ENCODE data around the gene DNAJC1. TPM values are rescaled to one million over a fixed set of nuclear protein-coding genes. Genes with fewer than 3 reads are reported as not detected.

Gene DNAJC1
- total and polyA plus RNA-seq, 10 of the 15 experiments (the other 5 are each of a cell fraction or from before 2014, with no cell fraction given) = 2.5 to 39.3 (median 20.4) TPM

- FAIRE-seq (peak; percentile 52), ATAC-seq (peak; percentile 81), DNase-seq (ENCODE audit: low read depth, low spot score) (peak; percentile 40)
- Histone ChIP-seq H3K9me3 (replicated peaks; ENCODE audit: control insufficient read depth, insufficient read depth, low read length) (no peaks in the 10 kb centered on the region; the same call in 2 of the 3 replicates), H3K36me3 (ENCODE audit: control insufficient read depth in 2 of 2, insufficient read depth in 2 of 2, low read length in 1 of 2) (no peaks in the 10 kb centered on the region), H3K4me1 (ENCODE audit: control insufficient read depth, insufficient read depth, low read length) (no peaks in the 10 kb centered on the region), H3K4me2 (ENCODE audit: control insufficient read depth, insufficient read depth) (no peak overlapping the region), H3K27ac (ENCODE audit: control insufficient read depth, insufficient read depth) (no peak overlapping the region), H4K20me1 (ENCODE audit: control insufficient read depth, insufficient read depth) (no peaks in the 10 kb centered on the region), H3K9ac (ENCODE audit: control insufficient read depth, insufficient read depth, low read length) (no peak overlapping the region), H3K79me2 (ENCODE audit: control insufficient read depth, insufficient read depth, low read length) (no peaks in the 10 kb centered on the region), H3K4me3 (no peak overlapping the region), H3K27me3 (replicated peaks in 1 of 2; ENCODE audit: control insufficient read depth in 2 of 2, insufficient read depth in 2 of 2, low read length in 1 of 2) (no peaks in the 10 kb centered on the region), H2AFZ (ENCODE audit: control insufficient read depth, low read depth, low read length) (no peak overlapping the region)
- no TSS peak for BruUV-seq (replicated peaks)
- ChIA-PET SMC1A (ENCODE audit: uncharacterized antibody, unreplicated experiment) (no interaction called here), CTCF (no interaction called here), RAD21 (ENCODE audit: unreplicated experiment) (no interaction called here), POLR2A (no interaction called here)
- 86% methylated on average over 5 of the region's 5 CpGs for WGBS (ENCODE audit: insufficient coverage, insufficient replicate concordance, low lambda C conversion rate, missing lambda C conversion rate)
- intact Hi-C loops (cut with micrococcal nuclease; ENCODE audit: unreplicated experiment) (no loop called here), in situ Hi-C loops (cut with MboI) (no loop called here)
- TF ChIP-seq RELB (IDR thresholded peaks at IDR 0.05; ENCODE audit: low read depth) = 0 out of 2 replicates have a peak, but pooled peaks have one; percentile 32
- TF ChIP-seq BHLHE40 (IDR thresholded peaks at IDR 0.05; ENCODE audit: borderline replicate concordance in 1 of 2, low read depth in 2 of 2, low read length in 1 of 2) = peak in 1 of 2 experiments; percentile 49; a peak in 1 of 4 replicates
- no peak for TF ChIP-seq ZBTB11 (CRISPR knock-in tag; IDR thresholded peaks at IDR 0.05)
- TF ChIP-seq, protein P1, sequence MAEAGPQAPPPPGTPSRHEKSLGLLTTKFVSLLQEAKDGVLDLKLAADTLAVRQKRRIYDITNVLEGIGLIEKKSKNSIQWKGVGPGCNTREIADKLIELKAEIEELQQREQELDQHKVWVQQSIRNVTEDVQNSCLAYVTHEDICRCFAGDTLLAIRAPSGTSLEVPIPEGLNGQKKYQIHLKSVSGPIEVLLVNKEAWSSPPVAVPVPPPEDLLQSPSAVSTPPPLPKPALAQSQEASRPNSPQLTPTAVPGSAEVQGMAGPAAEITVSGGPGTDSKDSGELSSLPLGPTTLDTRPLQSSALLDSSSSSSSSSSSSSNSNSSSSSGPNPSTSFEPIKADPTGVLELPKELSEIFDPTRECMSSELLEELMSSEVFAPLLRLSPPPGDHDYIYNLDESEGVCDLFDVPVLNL (IDR thresholded peaks at IDR 0.05; ENCODE audit: low read depth, low read length) = no peak
- TF ChIP-seq RFX5 (IDR thresholded peaks at IDR 0.05; ENCODE audit: low read depth, low read length) = no peak
- TF ChIP-seq ZNF24 (IDR thresholded peaks at IDR 0.05) = no peak
- TF ChIP-seq MTA2 (IDR thresholded peaks at IDR 0.05; ENCODE audit: low read depth) = peak; percentile 94
- TF ChIP-seq NR2C1 (IDR thresholded peaks at IDR 0.05) = no peak
- TF ChIP-seq CEBPB (IDR thresholded peaks at IDR 0.05; ENCODE audit: borderline replicate concordance in 1 of 2, low read depth in 2 of 2, low read length in 2 of 2) = no peak
- peak; percentile 68 for TF ChIP-seq ATF7 (IDR thresholded peaks at IDR 0.05; ENCODE audit: low read depth)
- no peak for TF ChIP-seq ZNF384 (IDR thresholded peaks at IDR 0.05; ENCODE audit: borderline replicate concordance, low read depth, low read length)
- no peak for TF ChIP-seq HCFC1 (IDR thresholded peaks at IDR 0.05; ENCODE audit: low read length)
- no peak for TF ChIP-seq TCF12 (IDR thresholded peaks at IDR 0.05; ENCODE audit: low read depth, low read length)
- TF ChIP-seq, protein P2, sequence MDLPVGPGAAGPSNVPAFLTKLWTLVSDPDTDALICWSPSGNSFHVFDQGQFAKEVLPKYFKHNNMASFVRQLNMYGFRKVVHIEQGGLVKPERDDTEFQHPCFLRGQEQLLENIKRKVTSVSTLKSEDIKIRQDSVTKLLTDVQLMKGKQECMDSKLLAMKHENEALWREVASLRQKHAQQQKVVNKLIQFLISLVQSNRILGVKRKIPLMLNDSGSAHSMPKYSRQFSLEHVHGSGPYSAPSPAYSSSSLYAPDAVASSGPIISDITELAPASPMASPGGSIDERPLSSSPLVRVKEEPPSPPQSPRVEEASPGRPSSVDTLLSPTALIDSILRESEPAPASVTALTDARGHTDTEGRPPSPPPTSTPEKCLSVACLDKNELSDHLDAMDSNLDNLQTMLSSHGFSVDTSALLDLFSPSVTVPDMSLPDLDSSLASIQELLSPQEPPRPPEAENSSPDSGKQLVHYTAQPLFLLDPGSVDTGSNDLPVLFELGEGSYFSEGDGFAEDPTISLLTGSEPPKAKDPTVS (IDR thresholded peaks at IDR 0.05; ENCODE audit: low read depth, low read length) = no peak
- 0 out of 2 replicates have a peak, but pooled peaks have one; percentile 54 for TF ChIP-seq NBN (IDR thresholded peaks at IDR 0.05)
- TF ChIP-seq BACH1 (IDR thresholded peaks at IDR 0.05; ENCODE audit: borderline replicate concordance) = no peak
- TF ChIP-seq HDAC2 (IDR thresholded peaks at IDR 0.05) = no peak
- TF ChIP-seq NR2F1 (conservative IDR thresholded peaks at IDR 0.05) = peak; percentile 92
Measured at GRCh38 chr10:21797984-21798765, 205.4 kb downstream of the DNAJC1 start.

All from GM12878 (cell line).